Osteocyte (in vitro differentiated cells): ENCODE results near the gene PTPRF. TPM values are rescaled to one million over a fixed set of nuclear protein-coding genes. Genes with fewer than 3 reads are reported as not detected.

Source experiments
- DNase-seq: peaks from one replicate; pipeline ENCODE4 v3.0.0; 2021; ENCODE audit warnings: mixed read lengths; ENCODE audit not compliant: unreplicated experiment; ENCODE audit errors: extremely low spot score
- H3K27ac Mint-ChIP-seq: one replicate; pipeline ENCODE4 v1.8.0; 2021; ENCODE audit warnings: mild to moderate bottlenecking, mixed read lengths; ENCODE audit not compliant: unreplicated experiment
- H3K27me3 Mint-ChIP-seq: one replicate; pipeline ENCODE4 v1.8.0; 2021; ENCODE audit warnings: mixed read lengths; ENCODE audit not compliant: unreplicated experiment
- H3K36me3 Mint-ChIP-seq: one replicate; pipeline ENCODE4 v1.8.0; 2021; ENCODE audit warnings: mixed read lengths; ENCODE audit not compliant: unreplicated experiment
- H3K4me1 Mint-ChIP-seq: one replicate; pipeline ENCODE4 v1.8.0; 2021; ENCODE audit warnings: mixed read lengths; ENCODE audit not compliant: unreplicated experiment
- H3K4me3 Mint-ChIP-seq: one replicate; pipeline ENCODE4 v1.8.0; 2021; ENCODE audit warnings: mild to moderate bottlenecking, moderate library complexity, mixed read lengths; ENCODE audit not compliant: unreplicated experiment
- H3K9me3 Mint-ChIP-seq: one replicate; pipeline ENCODE4 v1.8.0; 2021; ENCODE audit warnings: mixed read lengths; ENCODE audit not compliant: unreplicated experiment
- CTCF ChIP-seq: fragments of 200-600 bp; sonication (generic); IDR thresholded peaks from 2 replicates; pipeline ENCODE4 v1.5.0; 2021; ENCODE audit warnings: antibody characterized with exemption, mild to moderate bottlenecking, moderate library complexity
- long read RNA-seq: library from polyadenylated mRNA; unstranded; transcript quantifications from one replicate; pipeline ENCODE4 v2.0.0, GENCODE V29; 2021
- total RNA-seq: library from RNA; stranded (reverse); gene quantifications from 2 replicates; pipeline ENCODE4 v1.2.1, GENCODE V29; 2021

PTPRF gene
- 37.3 and 45.1 TPM in 2 replicates for total RNA-seq
- long read RNA-seq, partial matches to known transcripts: 22 of 25 reads
- long read RNA-seq, other reads (novel, unspliced or antisense): 2 of 25 reads

- Mint-ChIP-seq H3K27me3 (no peaks in the 10 kb centered on the region), H3K9me3 (no peaks in the 10 kb centered on the region), H3K27ac (peak within 1 kb of the TSS; percentile 75), H3K36me3 (no peaks in the 10 kb centered on the region), H3K4me3 (peak within 1 kb of the TSS; percentile 92), H3K4me1 (peaks cover 24% of the 10 kb centered on the region)
- TF ChIP-seq CTCF: no peak
- DNase-seq: peak; percentile 90
Observed at GRCh38 chr1:43530483-43531106, at the start of gene PTPRF. TSS of gene PTPRF (plus strand) at chr1:43530883. CDS start at chr1:43545076, 14,193 bp downstream.

GRCh38 chr1:43481491-43481890, 49.2 kb upstream of the PTPRF start:
- no peak overlapping the region for H3K4me3 Mint-ChIP-seq
- peaks cover 5% of the 10 kb centered on the region for H3K4me1 Mint-ChIP-seq
- H3K9me3 Mint-ChIP-seq: no peaks in the 10 kb centered on the region
- no peak for TF ChIP-seq CTCF
- no peaks in the 10 kb centered on the region for H3K27me3 Mint-ChIP-seq
- no peak overlapping the region for H3K27ac Mint-ChIP-seq
- no peaks in the 10 kb centered on the region for H3K36me3 Mint-ChIP-seq
- DNase-seq: no peak

GRCh38 chr1:43482215-43482614, 48.5 kb upstream of the PTPRF start:
- no peaks in the 10 kb centered on the region for H3K9me3 Mint-ChIP-seq
- no peaks in the 10 kb centered on the region for H3K36me3 Mint-ChIP-seq
- H3K27me3 Mint-ChIP-seq: no peaks in the 10 kb centered on the region
- no peak overlapping the region for H3K4me3 Mint-ChIP-seq
- no peak for DNase-seq
- peaks cover 3% of the 10 kb centered on the region for H3K4me1 Mint-ChIP-seq
- no peak overlapping the region for H3K27ac Mint-ChIP-seq
- TF ChIP-seq CTCF: no peak

- Mint-ChIP-seq H3K4me1 (peaks cover 3% of the 10 kb centered on the region), H3K27me3 (no peaks in the 10 kb centered on the region), H3K4me3 (no peak overlapping the region), H3K9me3 (peaks cover 9% of the 10 kb centered on the region), H3K36me3 (peaks cover 8% of the 10 kb centered on the region), H3K27ac (no peak overlapping the region)
- TF ChIP-seq CTCF: no peak
- DNase-seq: no peak
Observed at GRCh38 chr1:43484367-43484766, 46.3 kb upstream of the PTPRF start.

- no peak for DNase-seq
- Mint-ChIP-seq H3K36me3 (peaks cover 12% of the 10 kb centered on the region), H3K27me3 (no peaks in the 10 kb centered on the region), H3K9me3 (peaks cover 21% of the 10 kb centered on the region), H3K4me3 (no peak overlapping the region), H3K4me1 (peaks cover 2% of the 10 kb centered on the region), H3K27ac (no peak overlapping the region)
- no peak for TF ChIP-seq CTCF
Observed at GRCh38 chr1:43488165-43488564, 42.5 kb upstream of the PTPRF start.
